GM13977 (cell line): ENCODE results near the gene TMEM123.
"Not testable (repeated sequence)": the region's sequence is repeated elsewhere in the genome, so short reads cannot be mapped to it uniquely, and the experiment has no call there.

Experiments
- DNase-seq: peaks from one replicate; pipeline ENCODE4 v3.0.0; 2012; ENCODE audit warnings: low spot score
- in situ Hi-C: fragments of 300-500 bp; cut with MboI; formaldehyde crosslinking; loops from one replicate; pipeline ENCODE4 v1.12.0; 2022; ENCODE audit warnings: low sequenced_read_pairs, low pct_unique_long_range_greater_than_20kb, mixed read lengths, inconsistent platforms; ENCODE audit not compliant: unreplicated experiment
- TF ChIP-seq, protein P1 (sequence below): IDR thresholded peaks from 2 replicates; pipeline ENCODE4 v1.5.1; 2012; ENCODE audit warnings: mild to moderate bottlenecking, control low read depth; ENCODE audit not compliant: insufficient read depth; ENCODE audit errors: extremely low read depth, missing control alignments

TMEM123 gene

DNA sequence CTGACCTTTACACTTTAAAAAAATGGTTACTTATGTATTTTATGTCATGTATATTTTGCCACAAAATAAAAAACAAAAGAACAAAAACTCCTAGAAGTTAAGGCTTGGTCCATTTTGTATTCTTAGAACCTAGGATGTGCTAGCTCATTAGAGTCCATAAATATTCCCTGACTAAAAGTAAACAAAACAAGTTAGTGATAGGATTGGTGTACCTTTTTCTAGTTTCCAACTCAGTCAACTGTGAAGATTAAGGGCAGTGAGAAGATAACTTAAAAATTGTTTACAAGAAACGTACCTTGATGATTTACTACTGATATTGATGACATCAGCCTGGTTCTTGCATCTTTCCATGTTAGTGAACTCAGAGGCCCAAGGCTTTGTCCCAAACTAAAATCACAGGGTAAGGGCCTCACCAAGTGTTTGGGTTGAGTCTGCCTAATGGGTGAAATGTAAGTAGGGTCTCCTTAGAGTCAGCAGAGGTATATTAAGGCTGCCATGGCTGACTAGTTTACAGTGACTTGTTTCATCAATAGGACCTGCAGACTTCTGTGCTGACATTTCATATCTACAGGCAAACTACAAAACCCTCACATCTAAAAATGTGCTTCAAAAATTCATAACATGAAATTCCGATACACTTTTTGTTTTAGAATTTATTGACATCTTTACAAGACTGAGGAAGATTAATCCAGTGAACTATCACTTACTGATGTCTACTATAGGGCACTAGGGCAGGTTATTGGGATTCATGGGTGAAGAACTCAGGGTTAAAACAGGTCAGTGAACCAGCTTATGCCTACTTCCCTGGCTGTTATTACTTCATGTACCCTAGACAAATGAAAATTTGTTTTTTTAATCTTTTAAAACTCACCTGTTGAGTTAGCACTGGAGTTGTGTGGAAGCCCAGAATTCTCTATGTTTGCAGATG lies 4.4 kb downstream of the TMEM123 start:
- in situ Hi-C loops = no loop called here
- DNase-seq = no peak
- TF ChIP-seq, protein P1, sequence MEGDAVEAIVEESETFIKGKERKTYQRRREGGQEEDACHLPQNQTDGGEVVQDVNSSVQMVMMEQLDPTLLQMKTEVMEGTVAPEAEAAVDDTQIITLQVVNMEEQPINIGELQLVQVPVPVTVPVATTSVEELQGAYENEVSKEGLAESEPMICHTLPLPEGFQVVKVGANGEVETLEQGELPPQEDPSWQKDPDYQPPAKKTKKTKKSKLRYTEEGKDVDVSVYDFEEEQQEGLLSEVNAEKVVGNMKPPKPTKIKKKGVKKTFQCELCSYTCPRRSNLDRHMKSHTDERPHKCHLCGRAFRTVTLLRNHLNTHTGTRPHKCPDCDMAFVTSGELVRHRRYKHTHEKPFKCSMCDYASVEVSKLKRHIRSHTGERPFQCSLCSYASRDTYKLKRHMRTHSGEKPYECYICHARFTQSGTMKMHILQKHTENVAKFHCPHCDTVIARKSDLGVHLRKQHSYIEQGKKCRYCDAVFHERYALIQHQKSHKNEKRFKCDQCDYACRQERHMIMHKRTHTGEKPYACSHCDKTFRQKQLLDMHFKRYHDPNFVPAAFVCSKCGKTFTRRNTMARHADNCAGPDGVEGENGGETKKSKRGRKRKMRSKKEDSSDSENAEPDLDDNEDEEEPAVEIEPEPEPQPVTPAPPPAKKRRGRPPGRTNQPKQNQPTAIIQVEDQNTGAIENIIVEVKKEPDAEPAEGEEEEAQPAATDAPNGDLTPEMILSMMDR = no peak

DNA sequence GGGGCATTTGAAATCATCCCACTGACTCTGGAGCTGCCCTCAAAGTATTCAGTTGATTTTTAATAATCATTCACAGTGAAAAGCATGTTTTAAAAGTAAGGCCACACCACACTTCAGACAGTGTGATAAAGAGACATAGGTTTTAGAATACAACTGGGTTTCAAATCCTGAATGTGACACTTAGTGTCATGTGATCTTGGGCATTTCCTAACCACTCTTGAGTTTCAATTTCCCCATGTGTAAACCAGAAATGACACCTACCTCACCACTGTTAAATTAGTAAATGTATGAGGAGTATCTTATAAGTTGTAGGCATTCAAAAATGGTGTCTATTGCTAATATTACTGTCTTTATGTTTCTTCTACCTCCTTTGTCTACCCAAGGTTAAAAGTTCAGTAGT lies 5.4 kb downstream of the TMEM123 start:
- in situ Hi-C loops = no loop called here
- TF ChIP-seq, protein P1 = no peak
- DNase-seq = no peak

DNA sequence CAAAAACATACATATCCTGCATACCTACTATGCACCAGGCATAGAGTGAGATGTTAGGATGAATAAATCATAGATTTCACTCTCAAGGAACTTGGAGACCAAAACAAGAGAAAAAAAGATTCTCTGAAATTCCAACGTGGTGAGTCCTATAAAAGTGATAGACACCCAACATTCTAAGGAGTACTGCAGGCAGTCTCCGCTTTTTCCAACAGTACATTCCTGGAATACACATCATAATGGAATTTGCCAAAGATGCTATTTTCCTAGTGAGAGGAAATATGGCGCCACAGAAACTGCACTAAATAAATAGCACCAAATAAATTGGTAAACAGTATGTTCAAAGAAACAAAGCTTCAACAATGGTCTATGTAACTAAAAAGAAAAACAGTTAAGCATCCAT lies 6.0 kb downstream of the TMEM123 start:
- TF ChIP-seq, protein P1 = no peak
- DNase-seq = no peak
- in situ Hi-C loops = no loop called here

GRCh38 chr11:102444693-102445092 lies 7.9 kb downstream of the TMEM123 start:
- in situ Hi-C loops = not testable (repeated sequence)

DNA sequence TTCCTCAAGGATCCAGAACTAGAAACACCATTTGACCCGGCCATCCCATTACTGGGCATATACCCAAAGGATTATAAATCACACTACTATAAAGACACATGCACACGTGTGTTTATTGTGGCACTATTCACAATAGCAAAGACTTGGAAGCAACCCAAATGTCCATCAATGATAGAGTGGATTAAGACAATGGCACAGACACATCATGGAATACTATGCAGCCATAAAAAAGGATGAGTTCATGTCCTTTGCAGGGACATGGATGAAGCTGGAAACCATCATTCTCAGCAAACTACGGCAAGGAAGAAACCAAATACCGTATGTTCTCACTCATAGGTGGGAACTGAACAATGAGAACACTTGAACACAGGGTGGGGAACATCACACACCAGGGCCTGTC lies 8.4 kb downstream of the TMEM123 start:
- in situ Hi-C loops, DNase-seq: not testable (repeated sequence)

More at GRCh38 chr11:102444693-102445092, 7.9 kb downstream of the TMEM123 start:
- not testable (repeated sequence) for DNase-seq

DNA sequence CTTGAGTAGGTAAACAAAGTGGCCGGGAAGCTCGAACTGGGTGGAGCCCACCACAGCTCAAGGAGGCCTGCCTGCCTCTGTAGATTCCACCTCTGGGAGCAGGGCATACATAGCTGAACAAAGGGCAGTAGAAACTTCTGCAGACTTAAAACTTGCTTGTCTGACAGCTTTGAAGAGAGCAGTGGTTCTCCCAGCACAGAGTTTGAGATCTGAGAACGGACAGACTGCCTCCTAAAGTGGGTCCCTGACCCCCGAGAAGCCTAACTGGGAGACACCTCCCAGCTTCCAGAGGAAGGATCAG lies 13.6 kb downstream of the TMEM123 start:
- in situ Hi-C loops, DNase-seq: not testable (repeated sequence)

- in situ Hi-C loops = no loop called here
- DNase-seq = no peak
- TF ChIP-seq, protein P1 = no peak
Observed at GRCh38 chr11:102438311-102439062, 14.1 kb downstream of the TMEM123 start.

DNA sequence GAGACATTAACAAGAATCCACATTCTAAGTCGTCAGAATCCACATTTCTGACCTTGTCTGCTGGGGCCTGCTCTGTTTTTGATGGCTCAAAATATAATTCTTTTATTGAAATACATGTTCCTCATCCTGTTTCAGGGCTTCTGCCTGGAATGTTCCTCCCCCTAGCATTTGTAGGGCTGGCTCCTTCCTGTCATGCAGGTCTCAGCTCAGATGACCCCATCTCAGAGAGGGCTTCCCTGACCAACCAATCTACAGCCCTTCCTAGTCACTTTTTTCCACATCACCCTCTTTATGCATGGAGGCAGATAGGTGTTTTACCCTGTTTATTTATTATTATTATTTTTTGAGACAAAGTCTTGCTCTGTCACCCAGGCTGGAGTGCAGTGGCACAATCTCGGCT lies 14.8 kb downstream of the TMEM123 start:
- DNase-seq = no peak
- TF ChIP-seq, protein P1 = no peak
- in situ Hi-C loops = no loop called here
